ENCODE data around the gene AADACL4. TPM values are rescaled to one million over a fixed set of nuclear protein-coding genes. Genes with fewer than 3 reads are reported as not detected.

Gene AADACL4
- total RNA-seq, 1 experiment from 2014 or later, result not detected

DNA sequence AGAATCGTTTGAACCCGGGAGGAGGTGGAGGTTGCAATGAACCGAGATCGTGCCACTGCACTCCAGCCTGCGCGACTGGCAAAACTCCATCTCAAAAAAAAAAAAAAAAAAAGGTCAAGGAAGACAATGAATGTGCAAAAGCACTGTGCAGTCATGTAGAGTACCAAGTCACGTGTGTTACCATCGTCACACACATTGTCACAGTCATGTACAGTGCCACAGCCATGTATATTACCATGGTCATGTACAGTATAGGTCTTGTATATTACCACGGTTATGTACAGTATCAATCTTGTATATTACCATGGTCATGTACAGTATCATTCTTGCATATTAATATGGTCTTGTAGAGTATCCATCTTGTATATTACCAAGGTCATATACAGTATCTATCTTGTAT is 38.9 kb upstream of the AADACL4 start:
- Histone ChIP-seq H3K4ac (ENCODE audit: low read depth, low read length) (no peak overlapping the region), H3T11ph (ENCODE audit: low read length) (no peak overlapping the region), H3K9me3 (ENCODE audit: control insufficient read depth, low read depth, low read length) (no peaks in the 10 kb centered on the region), H3K23ac (ENCODE audit: insufficient read length, low read depth, low read length) (no peak overlapping the region), H3K4me2 (ENCODE audit: insufficient read depth, insufficient read length, low read length) (no peak overlapping the region), H3K4me1 (ENCODE audit: insufficient read depth, low read length) (no peaks in the 10 kb centered on the region; the same call in 1 of the 2 replicates), H2BK15ac (ENCODE audit: low read depth, low read length) (no peak overlapping the region), H3K14ac (ENCODE audit: insufficient read depth, low read length) (no peak overlapping the region), H2BK20ac (ENCODE audit: low read depth, low read length, poor library complexity, severe bottlenecking) (no peak overlapping the region), H2BK12ac (ENCODE audit: insufficient read length, low read depth, low read length) (no peak overlapping the region), H2BK5ac (ENCODE audit: insufficient read length, low read length) (no peak overlapping the region), H2AFZ (ENCODE audit: low read length) (no peak overlapping the region), H2BK120ac (ENCODE audit: low read depth, low read length, poor library complexity, severe bottlenecking) (no peak overlapping the region), H3K56ac (ENCODE audit: insufficient read length, low read depth, low read length) (no peak overlapping the region), H4K91ac (ENCODE audit: insufficient read length, low read depth, low read length) (no peak overlapping the region), H4K8ac (replicated peaks; ENCODE audit: insufficient read length, low read depth, low read length) (no peak overlapping the region), H2AK5ac (ENCODE audit: insufficient read length, low read length) (no peak overlapping the region), H3K18ac (ENCODE audit: insufficient read length, low read depth, low read length) (no peak overlapping the region), H3K9ac (ENCODE audit: extremely low read depth, insufficient read length, low read length) (no peak overlapping the region), H4K5ac (ENCODE audit: insufficient read length, low read depth, low read length) (no peak overlapping the region), H4K20me1 (ENCODE audit: control insufficient read depth, insufficient read depth, insufficient read length) (no peaks in the 10 kb centered on the region), H3K27me3 (ENCODE audit: insufficient read depth, low read length) (no peaks in the 10 kb centered on the region), H3K79me2 (ENCODE audit: insufficient read depth, low read length) (no peaks in the 10 kb centered on the region), H3K79me1 (ENCODE audit: insufficient read depth, low read depth, low read length, poor library complexity, severe bottlenecking) (no peaks in the 10 kb centered on the region), H3K27ac (ENCODE audit: insufficient read length, low read depth, low read length) (no peak overlapping the region), H3K23me2 (ENCODE audit: insufficient read length, low read depth, low read length, poor library complexity, severe bottlenecking) (no peaks in the 10 kb centered on the region)
- TF ChIP-seq, protein P1, sequence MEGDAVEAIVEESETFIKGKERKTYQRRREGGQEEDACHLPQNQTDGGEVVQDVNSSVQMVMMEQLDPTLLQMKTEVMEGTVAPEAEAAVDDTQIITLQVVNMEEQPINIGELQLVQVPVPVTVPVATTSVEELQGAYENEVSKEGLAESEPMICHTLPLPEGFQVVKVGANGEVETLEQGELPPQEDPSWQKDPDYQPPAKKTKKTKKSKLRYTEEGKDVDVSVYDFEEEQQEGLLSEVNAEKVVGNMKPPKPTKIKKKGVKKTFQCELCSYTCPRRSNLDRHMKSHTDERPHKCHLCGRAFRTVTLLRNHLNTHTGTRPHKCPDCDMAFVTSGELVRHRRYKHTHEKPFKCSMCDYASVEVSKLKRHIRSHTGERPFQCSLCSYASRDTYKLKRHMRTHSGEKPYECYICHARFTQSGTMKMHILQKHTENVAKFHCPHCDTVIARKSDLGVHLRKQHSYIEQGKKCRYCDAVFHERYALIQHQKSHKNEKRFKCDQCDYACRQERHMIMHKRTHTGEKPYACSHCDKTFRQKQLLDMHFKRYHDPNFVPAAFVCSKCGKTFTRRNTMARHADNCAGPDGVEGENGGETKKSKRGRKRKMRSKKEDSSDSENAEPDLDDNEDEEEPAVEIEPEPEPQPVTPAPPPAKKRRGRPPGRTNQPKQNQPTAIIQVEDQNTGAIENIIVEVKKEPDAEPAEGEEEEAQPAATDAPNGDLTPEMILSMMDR (conservative IDR thresholded peaks at IDR 0.05), result no peak
- H3K36me3 Mint-ChIP-seq (ENCODE audit: insufficient read depth in 1 of 3, low read depth in 3 of 3), result peaks cover 6 to 61% (median 46%) of the 10 kb centered on the region in 3 experiments
- peaks cover 57 to 66% of the 10 kb centered on the region in 2 experiments for H3K4me1 Mint-ChIP-seq
- no peak overlapping the region for H3K4me3 Mint-ChIP-seq
- no peak for DNase-seq
- H3K27me3 Mint-ChIP-seq (ENCODE audit: low read depth), result no peaks in the 10 kb centered on the region
- WGBS (ENCODE audit: extremely low coverage, insufficient read length, low lambda C conversion rate), result no CpG with 5 or more reads among the region's 9 CpGs
- H3K9me3 Mint-ChIP-seq, result peaks cover 8 to 10% of the 10 kb centered on the region in 2 experiments; a peak in 4 of 5 replicates
- no peak overlapping the region for H3K27ac Mint-ChIP-seq

All from H9 (cell line).